ENCODE data around the gene USP17L19. TPM values are rescaled to one million over a fixed set of nuclear protein-coding genes. Genes with fewer than 3 reads are reported as not detected.
"Not testable (repeated sequence)": the region's sequence is repeated elsewhere in the genome, so short reads cannot be mapped to it uniquely, and the experiment has no call there.

USP17L19 gene
- total RNA-seq, result not detected in 2 replicates

- not testable (repeated sequence) for H3K36me3 ChIP-seq (ENCODE audit: insufficient read depth, low read length); H3K27me3 ChIP-seq (ENCODE audit: insufficient read depth, low read length); H3K4me1 ChIP-seq (ENCODE audit: insufficient read depth, low read length); H4K20me1 ChIP-seq (ENCODE audit: insufficient read depth, low read length); H2AFZ ChIP-seq (ENCODE audit: low read length); DNase-seq (ENCODE audit: insufficient read length, low spot score, missing footprints); H3K79me2 ChIP-seq (ENCODE audit: insufficient read depth, low read length); H3K4me2 ChIP-seq (ENCODE audit: insufficient read depth, low read length); H3K27ac ChIP-seq (ENCODE audit: low read depth, low read length); H3K4me3 ChIP-seq (ENCODE audit: insufficient read depth, low read length); H3K9me3 ChIP-seq (ENCODE audit: low read depth, low read length)
Observed at GRCh38 chr4:9253078-9253477, at the start of gene USP17L19. USP17L19 (plus strand) TSS chr4:9253378; CDS start chr4:9253378, 0 bp downstream.

GRCh38 chr4:9210357-9210756, 42.8 kb upstream of the USP17L19 start, which contains the start of gene USP17L10:
USP17L10 (plus strand) TSS chr4:9210657; CDS start chr4:9210657, 0 bp downstream.
- H3K79me2 ChIP-seq (ENCODE audit: insufficient read depth, low read length); H3K4me3 ChIP-seq (ENCODE audit: insufficient read depth, low read length); H3K4me2 ChIP-seq (ENCODE audit: insufficient read depth, low read length); H4K20me1 ChIP-seq (ENCODE audit: insufficient read depth, low read length); H3K27ac ChIP-seq (ENCODE audit: low read depth, low read length); DNase-seq (ENCODE audit: insufficient read length, low spot score, missing footprints); H3K4me1 ChIP-seq (ENCODE audit: insufficient read depth, low read length); H2AFZ ChIP-seq (ENCODE audit: low read length); H3K36me3 ChIP-seq (ENCODE audit: insufficient read depth, low read length); H3K27me3 ChIP-seq (ENCODE audit: insufficient read depth, low read length); H3K9me3 ChIP-seq (ENCODE audit: low read depth, low read length): not testable (repeated sequence)

GRCh38 chr4:9214701-9215100, 38.5 kb upstream of the USP17L19 start:
- H3K27ac ChIP-seq (ENCODE audit: low read depth, low read length); H3K27me3 ChIP-seq (ENCODE audit: insufficient read depth, low read length); H3K4me2 ChIP-seq (ENCODE audit: insufficient read depth, low read length); H3K4me1 ChIP-seq (ENCODE audit: insufficient read depth, low read length); DNase-seq (ENCODE audit: insufficient read length, low spot score, missing footprints); H2AFZ ChIP-seq (ENCODE audit: low read length); H3K9me3 ChIP-seq (ENCODE audit: low read depth, low read length); H3K36me3 ChIP-seq (ENCODE audit: insufficient read depth, low read length); H4K20me1 ChIP-seq (ENCODE audit: insufficient read depth, low read length); H3K4me3 ChIP-seq (ENCODE audit: insufficient read depth, low read length); H3K79me2 ChIP-seq (ENCODE audit: insufficient read depth, low read length): not testable (repeated sequence)

- not testable (repeated sequence) for DNase-seq (ENCODE audit: insufficient read length, low spot score, missing footprints); H3K79me2 ChIP-seq (ENCODE audit: insufficient read depth, low read length); H3K27me3 ChIP-seq (ENCODE audit: insufficient read depth, low read length); H3K27ac ChIP-seq (ENCODE audit: low read depth, low read length); H2AFZ ChIP-seq (ENCODE audit: low read length); H3K4me2 ChIP-seq (ENCODE audit: insufficient read depth, low read length); H3K4me3 ChIP-seq (ENCODE audit: insufficient read depth, low read length); H3K36me3 ChIP-seq (ENCODE audit: insufficient read depth, low read length); H3K9me3 ChIP-seq (ENCODE audit: low read depth, low read length); H3K4me1 ChIP-seq (ENCODE audit: insufficient read depth, low read length); H4K20me1 ChIP-seq (ENCODE audit: insufficient read depth, low read length)
Observed at GRCh38 chr4:9215105-9215504, 38.1 kb upstream of the USP17L19 start, which contains the start of gene USP17L11. USP17L11 (plus strand) TSS chr4:9215405; CDS start chr4:9215405, 0 bp downstream.

GRCh38 chr4:9219852-9220251, 33.3 kb upstream of the USP17L19 start, which contains the start of gene USP17L12:
USP17L12 (plus strand) TSS chr4:9220152; CDS start chr4:9220152, 0 bp downstream.
- not testable (repeated sequence) for H2AFZ ChIP-seq (ENCODE audit: low read length); DNase-seq (ENCODE audit: insufficient read length, low spot score, missing footprints); H3K4me3 ChIP-seq (ENCODE audit: insufficient read depth, low read length); H3K9me3 ChIP-seq (ENCODE audit: low read depth, low read length); H4K20me1 ChIP-seq (ENCODE audit: insufficient read depth, low read length); H3K4me1 ChIP-seq (ENCODE audit: insufficient read depth, low read length); H3K36me3 ChIP-seq (ENCODE audit: insufficient read depth, low read length); H3K4me2 ChIP-seq (ENCODE audit: insufficient read depth, low read length); H3K27me3 ChIP-seq (ENCODE audit: insufficient read depth, low read length); H3K79me2 ChIP-seq (ENCODE audit: insufficient read depth, low read length); H3K27ac ChIP-seq (ENCODE audit: low read depth, low read length)

- H3K9me3 ChIP-seq (ENCODE audit: low read depth, low read length); DNase-seq (ENCODE audit: insufficient read length, low spot score, missing footprints); H4K20me1 ChIP-seq (ENCODE audit: insufficient read depth, low read length); H3K4me3 ChIP-seq (ENCODE audit: insufficient read depth, low read length); H3K4me2 ChIP-seq (ENCODE audit: insufficient read depth, low read length); H2AFZ ChIP-seq (ENCODE audit: low read length); H3K36me3 ChIP-seq (ENCODE audit: insufficient read depth, low read length); H3K27me3 ChIP-seq (ENCODE audit: insufficient read depth, low read length); H3K79me2 ChIP-seq (ENCODE audit: insufficient read depth, low read length); H3K4me1 ChIP-seq (ENCODE audit: insufficient read depth, low read length); H3K27ac ChIP-seq (ENCODE audit: low read depth, low read length): not testable (repeated sequence)
Observed at GRCh38 chr4:9224596-9224995, 28.6 kb upstream of the USP17L19 start, which contains the start of gene USP17L13. USP17L13 (plus strand) TSS chr4:9224896; CDS start chr4:9224896, 0 bp downstream.

- not testable (repeated sequence) for H3K27ac ChIP-seq (ENCODE audit: low read depth, low read length); H3K4me1 ChIP-seq (ENCODE audit: insufficient read depth, low read length); H3K79me2 ChIP-seq (ENCODE audit: insufficient read depth, low read length); H3K4me2 ChIP-seq (ENCODE audit: insufficient read depth, low read length); H4K20me1 ChIP-seq (ENCODE audit: insufficient read depth, low read length); H3K9me3 ChIP-seq (ENCODE audit: low read depth, low read length); H3K36me3 ChIP-seq (ENCODE audit: insufficient read depth, low read length); DNase-seq (ENCODE audit: insufficient read length, low spot score, missing footprints); H3K27me3 ChIP-seq (ENCODE audit: insufficient read depth, low read length); H2AFZ ChIP-seq (ENCODE audit: low read length); H3K4me3 ChIP-seq (ENCODE audit: insufficient read depth, low read length)
Observed at GRCh38 chr4:9230249-9230648, 22.9 kb upstream of the USP17L19 start.

GRCh38 chr4:9234085-9234484, 19.1 kb upstream of the USP17L19 start, which contains the start of gene USP17L15:
USP17L15 (plus strand) TSS chr4:9234385; CDS start chr4:9234385, 0 bp downstream.
- not testable (repeated sequence) for H3K4me1 ChIP-seq (ENCODE audit: insufficient read depth, low read length); H2AFZ ChIP-seq (ENCODE audit: low read length); H3K27me3 ChIP-seq (ENCODE audit: insufficient read depth, low read length)

GRCh38 chr4:9238461-9238860, 14.7 kb upstream of the USP17L19 start:
- not testable (repeated sequence) for H3K27ac ChIP-seq (ENCODE audit: low read depth, low read length); H4K20me1 ChIP-seq (ENCODE audit: insufficient read depth, low read length); H2AFZ ChIP-seq (ENCODE audit: low read length); H3K4me1 ChIP-seq (ENCODE audit: insufficient read depth, low read length); H3K79me2 ChIP-seq (ENCODE audit: insufficient read depth, low read length); H3K9me3 ChIP-seq (ENCODE audit: low read depth, low read length); H3K36me3 ChIP-seq (ENCODE audit: insufficient read depth, low read length); H3K27me3 ChIP-seq (ENCODE audit: insufficient read depth, low read length); H3K4me3 ChIP-seq (ENCODE audit: insufficient read depth, low read length); H3K4me2 ChIP-seq (ENCODE audit: insufficient read depth, low read length); DNase-seq (ENCODE audit: insufficient read length, low spot score, missing footprints)

More at GRCh38 chr4:9234085-9234484, 19.1 kb upstream of the USP17L19 start, which contains the start of gene USP17L15:
- DNase-seq (ENCODE audit: insufficient read length, low spot score, missing footprints); H3K27ac ChIP-seq (ENCODE audit: low read depth, low read length); H4K20me1 ChIP-seq (ENCODE audit: insufficient read depth, low read length); H3K4me3 ChIP-seq (ENCODE audit: insufficient read depth, low read length); H3K79me2 ChIP-seq (ENCODE audit: insufficient read depth, low read length); H3K4me2 ChIP-seq (ENCODE audit: insufficient read depth, low read length); H3K36me3 ChIP-seq (ENCODE audit: insufficient read depth, low read length); H3K9me3 ChIP-seq (ENCODE audit: low read depth, low read length): not testable (repeated sequence)
